IPS-20b (cell line): ENCODE measurements around the gene PPP2R1A.
"Not testable (repeated sequence)": the region's sequence is repeated elsewhere in the genome, so short reads cannot be mapped to it uniquely, and the experiment has no call there.

Experiments used
- H3K27ac ChIP-seq: one replicate; pipeline ENCODE4 v1.5.1; 2013; ENCODE audit warnings: low read length
- H3K27me3 ChIP-seq: 2 replicates; pipeline ENCODE4 v1.6.1; 2013; ENCODE audit warnings: mild to moderate bottlenecking, low read length, inconsistent platforms; ENCODE audit not compliant: insufficient read depth
- H3K36me3 ChIP-seq: 2 replicates; pipeline ENCODE4 v1.6.1; 2013; ENCODE audit warnings: low read depth, mild to moderate bottlenecking, inconsistent platforms, low read length, moderate library complexity; ENCODE audit not compliant: insufficient read depth
- H3K4me1 ChIP-seq: 2 replicates; pipeline ENCODE4 v1.6.1; 2013; ENCODE audit warnings: mild to moderate bottlenecking, control low read depth, inconsistent platforms, low read length, moderate library complexity; ENCODE audit not compliant: insufficient read depth
- H3K4me3 ChIP-seq: 2 replicates; pipeline ENCODE4 v1.5.1; 2013; ENCODE audit warnings: mild to moderate bottlenecking, low read length, inconsistent platforms
- H3K9ac ChIP-seq: 2 replicates; pipeline ENCODE4 v1.6.1; 2013; ENCODE audit warnings: low read depth, mild to moderate bottlenecking, inconsistent platforms, low read length, moderate library complexity
- H3K9me3 ChIP-seq: 2 replicates; pipeline ENCODE4 v1.6.1; 2013; ENCODE audit warnings: mild to moderate bottlenecking, low read depth, low read length, inconsistent platforms; ENCODE audit not compliant: insufficient read depth

The PPP2R1A gene

DNA sequence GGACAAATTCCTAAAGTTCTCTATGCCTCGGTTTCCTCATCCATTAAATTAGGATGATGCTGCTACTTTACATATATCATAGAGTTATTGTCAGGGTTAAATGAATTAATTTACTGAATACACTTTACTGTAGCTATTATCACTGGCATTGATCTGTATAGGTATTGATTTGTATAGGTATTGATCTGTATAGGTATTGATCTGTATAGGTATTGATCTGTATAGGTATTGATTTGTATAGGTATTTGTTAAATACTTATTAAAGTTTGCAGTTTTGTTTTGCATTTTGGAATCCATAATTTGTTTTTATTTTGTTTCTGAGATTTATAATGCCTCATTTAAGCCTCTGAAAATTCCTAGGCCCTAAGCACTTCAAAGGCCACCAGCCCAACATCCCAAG lies 2.4 kb upstream of the PPP2R1A start:
- H3K4me3 ChIP-seq = no peak overlapping the region
- H3K9me3 ChIP-seq = no peaks in the 10 kb centered on the region
- H3K4me1 ChIP-seq = peaks cover 7% of the 10 kb centered on the region; the same call in 1 of the 2 replicates
- peaks cover 8% of the 10 kb centered on the region for H3K36me3 ChIP-seq
- H3K27me3 ChIP-seq = no peaks in the 10 kb centered on the region
- H3K9ac ChIP-seq = no peak overlapping the region
- no peak overlapping the region for H3K27ac ChIP-seq

DNA sequence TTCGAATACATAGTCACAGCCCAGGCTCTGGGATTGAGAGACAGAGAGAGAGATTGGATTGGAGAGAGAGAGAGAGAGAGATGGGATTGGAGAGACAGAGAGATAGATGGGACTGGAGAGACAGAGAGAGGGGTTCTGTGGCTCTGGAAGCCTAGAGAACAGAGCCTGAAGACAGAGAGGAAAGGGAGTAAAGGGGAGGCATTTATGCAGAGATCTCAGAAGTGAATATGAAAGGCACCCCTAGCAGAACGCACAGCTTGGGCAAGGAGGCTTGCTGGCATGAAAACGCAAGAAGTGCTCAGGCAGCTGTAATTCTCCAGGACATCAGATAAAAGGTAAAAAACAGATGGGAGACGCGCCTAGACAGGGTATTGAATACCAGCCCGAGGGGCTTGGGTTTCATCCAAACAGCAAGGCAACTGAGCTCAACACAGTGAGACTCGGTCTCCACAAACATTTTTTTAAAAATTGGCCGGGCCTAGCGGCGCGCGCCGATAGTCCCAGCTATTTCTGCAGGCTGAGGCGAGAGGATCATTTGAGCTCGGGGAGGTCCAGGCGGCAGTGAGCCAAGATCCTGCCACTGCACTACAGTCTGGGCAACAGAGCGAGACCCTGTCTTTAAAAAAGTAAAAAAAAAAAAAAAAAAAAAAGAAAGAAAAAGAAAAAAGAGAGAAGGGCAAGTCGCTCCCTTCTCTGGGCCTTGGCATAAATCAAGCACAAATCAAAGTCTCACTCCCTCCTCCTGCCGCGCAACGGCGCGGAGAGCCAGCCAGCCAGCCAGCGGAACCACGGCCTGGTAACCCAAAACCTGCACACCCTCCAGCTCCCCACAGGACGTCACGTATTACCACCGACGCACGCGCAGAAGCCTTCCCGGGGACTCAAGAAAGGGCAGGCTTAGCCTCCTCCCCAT lies 774 bp upstream of the PPP2R1A start:
- Histone ChIP-seq H3K4me1 (peaks cover 7% of the 10 kb centered on the region; the same call in 1 of the 2 replicates), H3K9ac (peak overlapping the region; percentile 76), H3K9me3 (no peaks in the 10 kb centered on the region), H3K27me3 (no peaks in the 10 kb centered on the region), H3K27ac (peak overlapping the region; percentile 26), H3K4me3 (peak overlapping the region; percentile 67), H3K36me3 (peaks cover 19% of the 10 kb centered on the region)

DNA sequence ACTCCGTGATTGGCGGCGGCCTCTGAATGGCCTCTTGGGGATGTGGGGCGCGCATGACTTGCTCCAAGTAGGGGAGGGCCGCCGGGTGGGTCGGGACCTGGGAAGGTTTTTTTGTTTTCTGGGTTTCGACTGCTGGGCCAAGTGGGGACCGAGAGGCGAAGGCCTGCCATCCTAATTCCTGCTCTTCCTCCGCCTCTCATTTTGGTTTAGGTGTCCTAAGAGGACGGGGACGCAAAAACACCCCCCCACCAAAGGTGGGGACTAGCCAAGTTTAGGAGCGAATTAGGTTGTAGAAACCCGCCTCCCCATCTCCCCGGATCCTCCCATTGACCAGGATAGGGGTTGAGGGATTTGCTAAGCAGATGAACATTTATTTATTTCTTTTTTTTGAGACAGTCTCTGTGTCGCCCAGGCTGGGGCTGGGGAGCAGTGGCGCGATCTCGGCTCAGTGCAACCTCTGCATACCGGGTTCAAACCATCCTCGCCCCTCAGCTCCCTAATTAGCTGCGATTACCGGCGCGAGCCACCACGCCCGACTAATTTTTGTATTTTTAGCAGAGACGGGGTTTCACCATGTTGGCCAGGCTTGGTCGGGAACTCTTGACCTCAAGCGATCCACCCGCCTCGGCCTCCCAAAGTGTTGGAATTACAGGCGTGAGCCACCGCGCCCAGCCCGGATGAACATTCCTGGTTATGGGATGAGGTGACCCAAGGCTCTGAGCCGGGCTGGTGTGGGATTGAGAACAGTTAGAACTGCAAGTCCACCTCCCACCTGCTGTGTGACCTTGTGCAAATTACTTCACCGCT lies 838 bp downstream of the PPP2R1A start:
- no peaks in the 10 kb centered on the region for H3K9me3 ChIP-seq

DNA sequence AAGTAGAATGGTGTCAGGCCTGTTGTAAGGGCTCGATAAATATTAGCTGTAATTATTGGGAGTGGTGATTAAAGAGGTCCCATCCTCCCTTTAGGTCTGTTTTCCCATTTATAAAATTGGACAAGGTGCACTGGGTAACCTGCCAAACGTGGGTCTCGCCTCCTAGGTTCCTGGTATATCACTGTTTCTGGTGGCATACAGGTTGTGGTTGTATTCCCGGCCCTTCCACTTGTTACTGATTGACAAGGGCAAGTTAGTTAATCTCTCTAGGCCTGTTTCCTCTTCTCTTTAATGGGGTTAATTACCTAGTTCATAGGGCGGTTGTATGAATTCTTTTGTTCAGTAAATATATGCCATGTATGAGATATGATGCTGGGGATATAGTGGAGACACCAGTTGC lies 1.5 kb downstream of the PPP2R1A start:
- Histone ChIP-seq H3K4me1 (peaks cover 7% of the 10 kb centered on the region; the same call in 1 of the 2 replicates), H3K27ac (peak overlapping the region; percentile 62), H3K4me3 (peak overlapping the region; percentile 97)

More for the DNA sequence above, 838 bp downstream of the PPP2R1A start:
- H3K4me3 ChIP-seq = peak overlapping the region; percentile 97
- peaks cover 31% of the 10 kb centered on the region for H3K36me3 ChIP-seq
- H3K4me1 ChIP-seq = peaks cover 7% of the 10 kb centered on the region; the same call in 1 of the 2 replicates
- H3K9ac ChIP-seq = peak overlapping the region; percentile 98
- H3K27ac ChIP-seq = peak overlapping the region; percentile 62
- no peaks in the 10 kb centered on the region for H3K27me3 ChIP-seq

DNA sequence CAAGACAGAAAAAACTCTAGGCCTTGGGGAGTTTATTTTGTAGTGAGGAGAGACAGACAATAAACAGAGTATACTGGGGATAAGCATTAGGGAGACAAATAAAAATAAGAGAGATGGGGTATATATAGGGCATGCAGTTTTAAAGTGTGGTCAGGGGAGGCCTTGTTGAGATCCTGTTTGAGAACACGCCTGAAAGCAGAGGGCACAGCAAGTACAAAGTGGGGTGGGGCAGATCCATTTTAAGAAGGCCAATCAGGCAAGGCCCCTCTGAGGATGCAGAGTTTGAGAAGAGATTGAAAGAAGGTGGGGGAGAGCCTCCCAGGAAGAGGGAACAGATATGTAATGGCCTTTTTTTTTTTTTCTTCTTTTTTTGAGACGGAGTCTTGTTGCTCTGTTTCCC lies 2.1 kb downstream of the PPP2R1A start:
- Histone ChIP-seq H3K27ac (no peak overlapping the region), H3K27me3 (no peaks in the 10 kb centered on the region), H3K4me1 (peaks cover 7% of the 10 kb centered on the region; the same call in 1 of the 2 replicates), H3K9ac (peak overlapping the region; percentile 98; the same call in 1 of the 2 replicates), H3K36me3 (peaks cover 43% of the 10 kb centered on the region), H3K9me3 (no peaks in the 10 kb centered on the region), H3K4me3 (peak overlapping the region; percentile 97; the same call in 1 of the 2 replicates)

More for the DNA sequence above, 1.5 kb downstream of the PPP2R1A start:
- Histone ChIP-seq H3K9ac (peak overlapping the region; percentile 98; the same call in 1 of the 2 replicates), H3K27me3 (no peaks in the 10 kb centered on the region), H3K9me3 (no peaks in the 10 kb centered on the region), H3K36me3 (peaks cover 38% of the 10 kb centered on the region)

DNA sequence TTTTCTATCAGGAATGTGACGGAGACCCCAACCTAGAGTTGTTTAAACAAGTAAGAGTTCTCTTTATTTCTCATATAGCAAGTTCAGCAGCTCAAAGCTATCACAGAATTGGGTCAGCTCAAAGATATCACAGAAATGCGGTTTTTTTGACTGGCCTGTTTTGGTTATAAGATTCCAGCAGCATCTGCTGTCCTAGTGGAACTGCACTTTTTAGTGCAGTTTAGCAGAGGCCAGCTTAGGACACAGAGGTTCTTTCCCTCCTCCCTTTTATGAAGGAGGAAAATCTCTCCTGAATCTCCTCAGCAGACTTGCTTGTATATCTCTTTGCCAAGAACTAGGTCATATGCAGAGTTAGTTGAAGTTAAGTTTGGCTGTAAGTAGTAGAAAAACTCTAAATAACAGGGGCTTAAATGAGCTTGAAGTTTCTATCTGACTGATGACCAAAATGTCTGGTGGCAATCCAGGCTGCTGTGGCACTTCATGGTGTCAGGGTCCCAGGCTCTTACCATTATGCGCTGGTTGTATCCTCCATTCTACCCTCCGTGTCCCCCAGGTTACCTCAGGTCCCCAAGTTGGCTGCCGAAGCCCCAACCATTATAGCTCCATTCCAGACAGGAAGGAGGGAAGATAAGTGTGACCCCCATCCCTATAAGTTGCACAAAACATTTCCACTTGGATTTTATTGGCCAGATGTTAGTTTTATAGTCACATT lies 6.6 kb downstream of the PPP2R1A start:
- Histone ChIP-seq H3K27ac (no peak overlapping the region), H3K27me3 (no peaks in the 10 kb centered on the region), H3K4me3 (no peak overlapping the region), H3K9ac (no peak overlapping the region), H3K9me3 (no peaks in the 10 kb centered on the region), H3K36me3 (peaks cover 78% of the 10 kb centered on the region), H3K4me1 (peaks cover 4% of the 10 kb centered on the region; the same call in 1 of the 2 replicates)

DNA sequence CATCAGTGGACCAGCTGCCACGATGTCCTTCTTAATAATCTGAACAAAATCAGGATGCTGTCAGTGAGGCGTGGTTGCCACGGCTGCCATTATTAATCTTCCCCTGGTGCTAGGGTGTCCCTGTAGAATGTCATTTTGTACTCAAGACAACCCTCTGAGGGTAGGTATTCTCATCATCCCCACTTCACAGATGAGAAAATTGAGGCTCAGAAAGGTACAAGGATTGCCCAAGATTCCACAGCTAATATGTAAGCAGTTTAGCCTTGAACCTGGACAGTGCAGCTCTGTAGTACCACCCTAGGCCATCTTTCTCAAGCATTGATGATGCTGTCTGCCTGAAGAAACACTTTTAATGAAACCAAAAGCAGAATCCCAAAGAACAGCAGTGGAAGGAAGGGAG lies 8.1 kb downstream of the PPP2R1A start:
- Histone ChIP-seq H3K27me3 (no peaks in the 10 kb centered on the region), H3K4me3 (no peak overlapping the region), H3K27ac (no peak overlapping the region), H3K36me3 (peaks cover 84% of the 10 kb centered on the region), H3K9me3 (no peaks in the 10 kb centered on the region), H3K4me1 (no peaks in the 10 kb centered on the region), H3K9ac (no peak overlapping the region)

DNA sequence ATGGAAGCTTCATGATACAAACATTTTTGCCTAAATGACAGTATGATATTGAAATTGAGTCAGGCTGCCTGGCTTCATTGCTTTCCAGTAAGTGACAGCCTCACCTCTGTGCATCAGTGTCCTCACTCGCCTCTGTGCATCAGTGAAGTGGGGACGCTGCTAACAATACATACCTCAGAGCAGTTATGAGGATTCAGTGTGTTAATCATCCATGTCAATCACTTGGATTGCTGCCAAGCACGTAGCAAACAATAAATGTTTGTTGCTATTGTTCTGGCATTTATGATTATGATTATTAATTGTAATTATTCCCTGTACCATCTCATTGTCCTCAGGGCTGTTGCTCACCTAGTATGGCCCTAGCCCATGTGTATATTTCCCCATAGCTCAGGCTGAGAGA lies 8.8 kb downstream of the PPP2R1A start:
- H3K36me3 ChIP-seq = peaks cover 86% of the 10 kb centered on the region
- H3K4me3 ChIP-seq = no peak overlapping the region
- H3K27me3 ChIP-seq = no peaks in the 10 kb centered on the region
- H3K9ac ChIP-seq = no peak overlapping the region
- no peaks in the 10 kb centered on the region for H3K4me1 ChIP-seq
- H3K27ac ChIP-seq = no peak overlapping the region
- H3K9me3 ChIP-seq = no peaks in the 10 kb centered on the region

DNA sequence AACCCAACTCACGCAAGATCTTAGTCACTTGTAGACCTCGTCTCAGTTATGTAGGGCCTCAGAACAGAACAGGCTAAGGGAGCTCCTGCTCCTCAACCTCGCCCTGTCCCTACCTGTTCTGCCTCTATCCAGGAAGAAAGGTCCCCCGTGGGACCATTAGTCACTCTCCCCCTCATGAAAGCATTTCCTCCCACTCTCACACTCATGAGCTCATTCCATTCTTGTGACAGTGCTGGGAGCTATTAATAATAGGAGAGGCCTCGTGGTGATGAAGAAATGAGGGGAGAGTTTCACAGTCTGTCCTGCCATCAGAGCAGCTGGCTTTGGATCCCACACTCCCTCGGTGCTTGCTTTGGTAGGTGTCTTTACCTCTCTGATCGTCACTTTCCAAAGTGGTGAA lies 10.2 kb downstream of the PPP2R1A start:
- no peak overlapping the region for H3K9ac ChIP-seq
- no peaks in the 10 kb centered on the region for H3K4me1 ChIP-seq
- peaks cover 94% of the 10 kb centered on the region for H3K36me3 ChIP-seq
- H3K27me3 ChIP-seq = no peaks in the 10 kb centered on the region
- H3K4me3 ChIP-seq = no peak overlapping the region
- no peaks in the 10 kb centered on the region for H3K9me3 ChIP-seq
- H3K27ac ChIP-seq = no peak overlapping the region

DNA sequence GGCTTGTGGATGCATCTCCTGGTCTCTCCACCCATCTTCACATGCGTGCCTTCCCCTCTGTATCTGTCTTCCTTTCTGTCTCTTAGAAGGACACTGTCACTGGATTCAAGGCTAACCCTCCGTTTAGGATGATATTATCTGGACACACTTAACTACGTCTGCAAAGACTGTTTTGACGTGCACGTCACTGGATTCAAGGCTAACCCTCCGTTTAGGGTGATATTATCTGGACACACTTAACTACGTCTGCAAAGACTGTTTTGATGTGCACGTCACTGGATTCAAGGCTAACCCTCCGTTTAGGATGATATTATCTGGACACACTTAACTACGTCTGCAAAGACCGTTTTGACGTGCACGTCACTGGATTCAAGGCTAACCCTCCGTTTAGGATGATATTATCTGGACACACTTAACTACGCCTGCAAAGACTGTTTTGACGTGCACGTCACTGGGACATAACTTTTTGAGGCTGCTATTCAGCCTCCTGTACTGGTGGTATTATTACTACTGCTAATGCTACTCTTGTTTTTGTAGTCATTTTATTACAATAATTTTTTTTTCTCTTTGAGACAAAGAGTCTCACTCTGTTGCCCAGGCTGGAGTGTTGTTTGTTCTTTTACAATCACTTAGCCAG lies 11.0 kb downstream of the PPP2R1A start:
- not testable (repeated sequence) for H3K9ac ChIP-seq, H3K4me3 ChIP-seq, H3K27ac ChIP-seq, H3K9me3 ChIP-seq, H3K27me3 ChIP-seq, H3K4me1 ChIP-seq
- peaks cover 94% of the 10 kb centered on the region for H3K36me3 ChIP-seq

DNA sequence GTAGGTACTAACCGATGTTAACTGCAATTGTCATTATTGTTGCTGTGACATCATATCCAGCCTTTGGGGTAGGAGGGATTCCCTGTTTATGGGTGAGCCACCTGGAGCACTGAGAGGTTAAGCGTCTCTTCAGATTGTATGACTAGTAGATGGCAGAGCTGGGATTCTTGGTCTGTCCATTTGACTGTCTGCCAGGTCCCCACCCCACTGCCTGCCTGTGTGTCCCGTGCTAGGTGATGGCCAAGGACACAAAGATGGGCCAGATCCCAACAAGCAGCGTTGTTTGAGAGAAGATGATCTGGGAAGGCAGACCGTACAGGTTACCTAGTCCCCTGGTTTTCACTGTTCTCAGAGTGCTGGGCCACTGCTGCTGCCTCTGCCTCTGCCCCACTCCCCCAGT lies 16.6 kb downstream of the PPP2R1A start:
- H3K9me3 ChIP-seq = no peaks in the 10 kb centered on the region
- H3K27ac ChIP-seq = no peak overlapping the region
- no peaks in the 10 kb centered on the region for H3K4me1 ChIP-seq
- peaks cover 97% of the 10 kb centered on the region for H3K36me3 ChIP-seq
- no peak overlapping the region for H3K9ac ChIP-seq
- no peak overlapping the region for H3K4me3 ChIP-seq
- no peaks in the 10 kb centered on the region for H3K27me3 ChIP-seq
